GM18508 (cell line): ENCODE data around the gene TAOK3.
"Not testable (repeated sequence)": the region's sequence is repeated elsewhere in the genome, so short reads cannot be mapped to it uniquely, and the experiment has no call there.

Source experiments
- ATAC-seq: cut with Tn5 transposase; IDR thresholded peaks from one replicate; pipeline ENCODE4 v1.9.1; 2021; ENCODE audit warnings: moderate number of reproducible peaks; ENCODE audit not compliant: insufficient read depth, unreplicated experiment

The TAOK3 gene

DNA sequence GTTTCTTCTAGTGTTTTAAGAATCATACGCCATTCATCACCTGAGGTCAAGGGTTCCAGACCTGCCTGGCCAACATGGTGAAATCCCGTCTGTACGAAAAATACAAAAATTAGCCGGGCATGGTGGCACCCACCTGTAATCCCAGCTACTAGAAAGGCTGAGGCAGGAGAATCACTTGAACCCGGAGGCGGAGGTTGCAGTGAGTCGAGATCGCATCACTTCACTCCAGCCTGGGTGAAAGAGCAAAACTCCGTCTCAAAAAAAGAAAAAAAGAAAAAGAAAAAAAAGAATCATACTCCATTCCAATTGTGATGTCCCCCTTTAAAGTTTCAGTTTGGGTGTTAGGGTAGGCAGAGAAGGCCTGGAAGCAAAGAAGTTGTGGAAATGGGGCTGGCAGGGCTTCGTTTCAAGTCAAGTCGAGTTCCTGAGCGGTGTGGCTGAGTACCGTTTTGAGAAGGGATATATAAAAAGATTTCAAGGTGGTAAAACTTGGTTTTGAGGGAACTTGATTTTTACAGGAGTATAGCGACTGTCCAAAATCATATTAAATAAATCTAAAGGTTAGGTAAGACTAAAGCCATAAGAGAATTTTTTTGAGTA, 1.5 kb upstream of the TAOK3 start:
- no peak for ATAC-seq

DNA sequence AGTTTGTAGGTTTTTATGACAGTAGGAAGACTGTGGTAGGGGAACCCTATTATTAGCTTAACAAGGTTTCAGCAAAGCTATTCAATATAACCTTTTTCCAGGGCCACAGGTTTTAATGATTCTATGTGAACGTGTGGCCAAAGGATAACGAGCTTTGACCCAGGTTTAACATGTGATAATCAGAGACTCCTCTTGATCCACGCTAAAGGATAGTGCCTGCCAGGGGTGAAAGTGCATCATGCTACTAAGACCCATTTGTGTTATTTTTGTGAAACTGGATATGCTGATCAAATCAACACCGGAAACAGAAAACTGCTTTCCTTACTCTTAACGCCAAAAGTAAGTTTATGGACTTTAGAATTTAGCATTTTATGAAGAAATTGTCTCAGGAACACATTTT, 909 bp upstream of the TAOK3 start:
- ATAC-seq, result no peak

DNA sequence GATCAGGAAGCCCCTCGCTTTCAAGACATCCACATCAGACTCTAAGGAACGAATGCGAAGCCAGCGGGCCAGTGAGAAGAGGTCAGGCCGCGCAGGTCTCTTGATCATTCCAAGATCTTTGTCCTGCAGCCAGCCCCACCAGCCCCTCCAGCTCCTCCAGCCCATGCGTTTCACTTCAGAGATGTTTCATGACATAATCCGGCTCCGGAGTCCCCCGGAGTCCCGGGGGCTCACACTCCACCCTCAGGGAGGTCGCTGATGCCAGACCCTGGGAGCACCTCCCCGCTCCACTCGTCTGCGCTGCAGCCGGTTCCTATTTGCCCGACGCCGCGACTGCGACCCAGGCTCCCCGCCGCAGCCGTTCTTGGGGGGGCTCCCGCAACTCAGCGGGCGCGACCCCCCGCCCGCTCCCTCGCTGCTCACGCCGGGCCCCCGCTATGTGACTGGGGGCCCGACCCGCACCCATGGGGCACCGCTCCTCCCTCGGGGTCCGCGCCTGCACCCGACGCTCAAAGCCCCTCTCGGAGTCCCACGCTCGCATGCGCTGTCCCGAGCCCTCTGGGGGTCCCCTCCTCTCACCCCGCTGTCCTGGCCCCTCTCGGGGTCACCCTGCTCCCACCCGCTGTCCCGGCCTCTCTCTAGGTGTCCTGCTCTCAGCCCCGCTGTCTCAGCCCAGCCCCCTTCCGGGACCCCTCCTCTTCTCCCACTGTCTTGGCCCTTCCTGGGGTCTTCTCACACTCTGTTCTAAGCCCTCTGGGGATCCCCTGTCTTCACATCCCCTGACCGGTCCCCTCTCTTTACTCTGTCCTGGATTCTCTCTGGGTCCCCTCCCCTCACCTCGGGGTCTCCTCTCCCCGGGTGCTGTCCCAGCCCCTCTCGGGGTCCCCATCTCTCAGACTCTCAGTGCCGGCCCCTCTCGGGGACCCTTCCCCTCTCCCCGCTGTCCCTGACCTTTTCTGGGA, 1.1 kb downstream of the TAOK3 start:
- ATAC-seq, result no peak

- no peak for ATAC-seq
Measured at GRCh38 chr12:118370601-118371000, 2.1 kb downstream of the TAOK3 start.

DNA sequence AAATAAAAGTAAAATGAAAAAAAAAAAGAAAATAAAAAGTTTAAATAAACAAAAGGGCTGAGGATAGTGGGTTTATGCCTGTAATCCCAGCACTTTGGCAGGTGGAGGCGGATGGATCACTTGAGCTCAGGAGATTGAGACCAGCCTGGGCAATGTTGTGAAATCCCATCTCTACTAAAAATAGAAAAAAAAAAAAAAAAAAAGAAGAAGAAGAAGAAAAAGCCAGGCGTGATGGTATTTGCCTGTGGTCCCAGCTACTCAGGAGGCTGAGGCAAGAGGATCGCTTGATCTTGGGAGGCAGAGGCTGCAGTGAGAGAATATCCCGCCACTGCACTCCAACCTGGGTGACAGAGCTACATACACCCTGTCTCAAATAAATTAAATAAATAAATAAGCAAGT, 3.9 kb downstream of the TAOK3 start:
- ATAC-seq, result no peak

- ATAC-seq, result no peak
Measured at GRCh38 chr12:118361889-118362288, 10.8 kb downstream of the TAOK3 start.

DNA sequence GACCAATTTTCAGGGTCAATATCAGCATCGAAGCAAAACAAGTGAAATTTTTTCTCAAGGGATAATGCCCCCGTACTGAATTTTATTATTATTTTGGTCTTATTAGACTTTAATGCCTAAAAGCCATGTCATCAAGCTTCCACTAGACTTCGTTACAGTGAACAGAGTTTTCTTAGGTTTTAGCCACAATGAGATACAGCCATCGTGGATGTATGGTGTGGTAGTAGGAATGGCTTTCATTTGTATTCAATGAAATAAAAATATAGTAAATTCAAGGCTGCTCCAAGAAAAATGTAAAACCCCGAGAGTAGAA, 11.7 kb downstream of the TAOK3 start:
- ATAC-seq, result no peak

- ATAC-seq, result no peak
Measured at GRCh38 chr12:118359541-118359915, 13.2 kb downstream of the TAOK3 start.

GRCh38 chr12:118358612-118359540, 13.8 kb downstream of the TAOK3 start:
- ATAC-seq, result no peak

DNA sequence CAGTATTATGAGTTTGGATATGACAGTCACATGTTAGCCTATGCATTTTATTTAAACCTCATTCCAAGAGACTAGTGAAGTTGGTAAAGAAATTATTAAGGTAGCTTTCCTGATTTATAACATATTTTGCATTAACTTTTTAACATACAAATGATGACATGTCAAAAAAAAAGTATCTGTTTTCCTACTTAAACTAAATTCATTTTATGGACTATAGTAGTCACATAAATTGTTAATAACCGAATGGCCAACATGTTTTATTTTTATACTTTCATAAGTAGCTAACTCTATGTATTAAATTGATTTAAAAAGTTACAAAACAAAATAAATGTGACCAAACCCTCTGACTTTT, 14.7 kb downstream of the TAOK3 start:
- no peak for ATAC-seq

DNA sequence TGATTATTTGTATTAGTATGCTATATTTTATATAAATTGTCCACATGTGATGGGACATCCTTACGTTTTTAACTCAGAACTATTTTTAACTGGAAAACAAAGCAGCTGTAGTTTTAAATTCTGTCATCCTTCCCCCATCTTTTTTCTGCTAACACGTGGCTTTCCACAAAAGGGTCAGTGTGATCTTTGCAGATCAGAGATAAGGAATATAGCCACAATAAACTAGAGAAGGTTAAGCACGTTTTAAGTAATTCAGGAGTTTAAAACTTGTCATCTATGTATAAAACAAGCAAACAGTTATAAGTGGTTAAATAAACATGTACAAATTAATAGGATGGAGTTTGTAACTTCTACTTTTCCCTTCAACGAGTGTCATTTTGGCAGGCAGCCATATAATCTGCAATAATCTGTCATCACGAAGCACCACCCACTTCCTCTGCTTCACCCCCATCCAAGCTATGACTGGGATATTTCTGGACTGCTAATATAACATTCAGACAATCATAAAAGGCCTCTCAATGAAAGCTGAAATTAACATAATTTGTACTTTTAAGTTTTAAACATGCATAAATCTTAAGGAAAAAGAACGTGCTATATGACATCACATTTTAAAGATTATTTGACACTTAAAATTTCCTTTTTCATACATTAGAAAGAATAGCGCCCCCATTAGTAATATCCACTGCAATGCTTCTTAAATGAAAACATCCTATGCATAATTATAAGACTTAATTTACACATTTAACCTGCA, 15.3 kb downstream of the TAOK3 start:
- no peak for ATAC-seq

DNA sequence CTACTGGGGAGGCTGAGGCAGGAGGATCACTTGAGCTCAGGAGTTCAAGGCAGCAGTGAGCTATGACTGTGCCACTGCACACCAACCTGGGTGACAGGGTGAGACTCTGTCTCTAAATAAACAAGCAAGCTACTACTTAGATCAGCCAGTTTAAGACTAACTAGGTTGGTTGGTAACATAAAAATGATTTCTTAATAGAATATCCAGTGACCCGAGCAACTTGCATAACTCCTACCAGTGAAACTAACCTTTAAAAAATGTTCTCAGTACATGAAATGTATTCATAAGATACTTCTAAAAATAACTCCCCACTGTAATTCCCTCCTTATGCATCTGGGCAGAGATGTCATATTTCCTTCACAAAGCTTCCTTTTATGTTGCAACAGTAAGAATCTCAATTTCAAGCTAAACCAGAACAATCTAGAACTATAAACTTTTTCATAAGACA, 15.9 kb downstream of the TAOK3 start:
- ATAC-seq, result no peak

DNA sequence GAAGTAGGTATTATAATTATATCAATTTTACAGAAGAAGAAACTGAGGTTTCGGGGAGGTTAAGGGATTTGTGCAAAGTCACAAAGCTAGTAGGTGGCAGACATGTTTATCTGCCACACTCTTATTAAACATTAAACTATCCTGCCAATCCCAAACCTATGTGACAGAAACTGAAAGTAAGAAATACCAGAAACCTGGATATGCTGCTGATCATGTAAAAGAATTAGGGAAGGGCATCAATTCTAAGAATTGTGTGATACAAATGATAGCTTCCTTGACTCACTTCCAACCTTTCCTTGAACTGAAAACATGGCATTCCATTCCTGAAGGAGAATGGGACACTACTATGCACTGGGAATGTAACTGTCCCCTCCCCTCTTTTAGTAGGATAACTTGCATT, 16.9 kb downstream of the TAOK3 start:
- no peak for ATAC-seq

DNA sequence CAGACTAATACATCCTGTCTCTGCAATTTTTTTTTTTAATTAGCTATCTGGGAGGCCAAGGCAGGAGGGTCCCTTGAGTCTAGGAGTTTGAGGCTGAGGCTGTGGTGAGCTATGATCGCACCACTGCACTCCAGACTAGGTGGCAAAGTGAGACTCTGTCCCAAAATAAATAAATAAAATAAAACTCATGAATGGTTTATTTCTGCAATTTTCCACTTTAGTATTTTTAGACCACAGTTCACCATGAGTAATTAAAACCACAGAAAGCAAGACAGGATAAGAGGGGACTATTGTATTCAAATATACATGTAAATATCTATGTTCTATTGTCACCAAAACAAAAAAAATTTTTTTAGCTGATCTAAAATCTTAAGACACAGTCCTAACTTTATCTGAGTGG, 17.8 kb downstream of the TAOK3 start:
- ATAC-seq, result no peak

GRCh38 chr12:118354503-118354902, 18.2 kb downstream of the TAOK3 start:
- ATAC-seq, result not testable (repeated sequence)

DNA sequence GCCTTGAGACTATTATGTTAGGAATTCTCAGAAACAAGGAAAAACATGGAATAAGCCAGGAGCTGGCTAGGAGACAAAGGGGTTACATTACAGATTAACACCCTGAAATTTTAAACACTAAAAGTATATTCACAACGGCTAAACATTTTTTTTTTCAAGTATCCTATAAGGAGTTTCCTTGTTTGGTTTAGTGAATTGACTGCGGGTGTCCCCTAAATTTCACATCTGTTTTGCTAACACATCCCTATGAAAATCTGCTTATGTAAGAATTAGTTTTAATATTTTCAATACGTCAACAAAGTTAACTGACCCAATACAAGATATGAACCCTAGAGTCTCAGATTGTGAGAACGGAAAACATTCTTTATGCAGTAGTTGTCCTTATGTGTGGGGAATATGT, 19.0 kb downstream of the TAOK3 start:
- ATAC-seq, result no peak

DNA sequence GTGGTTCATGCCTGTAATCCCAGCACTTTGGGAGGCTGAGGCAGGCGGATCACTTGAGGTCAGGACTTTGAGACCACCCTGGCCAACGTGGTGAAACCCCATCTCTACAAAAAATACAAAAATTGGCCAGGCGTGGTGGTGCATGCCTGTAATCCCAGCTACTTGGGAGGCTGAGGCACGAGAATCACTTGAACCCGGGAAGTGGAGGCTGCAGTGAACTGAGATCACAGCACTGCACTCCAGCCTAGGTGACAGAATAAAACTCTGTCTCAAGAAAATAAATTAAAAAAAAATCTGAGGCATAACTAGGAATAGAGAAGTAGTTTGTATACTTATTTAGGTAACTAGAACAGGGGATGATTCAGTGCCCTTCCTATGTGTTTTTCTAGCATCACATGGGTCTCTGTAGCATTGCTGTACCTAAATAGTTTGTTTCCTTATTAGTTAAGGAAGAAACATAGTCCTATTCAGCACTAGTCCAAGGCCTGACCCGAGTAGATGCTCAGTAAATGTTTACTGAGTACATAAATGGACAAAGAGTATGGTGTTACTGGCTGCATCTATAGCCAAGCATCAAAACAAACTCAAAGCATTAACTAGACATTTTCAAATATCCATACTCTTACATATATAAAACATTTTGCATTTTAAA, 21.7 kb downstream of the TAOK3 start:
- no peak for ATAC-seq

GRCh38 chr12:118347916-118348315, 24.8 kb downstream of the TAOK3 start:
- no peak for ATAC-seq

DNA sequence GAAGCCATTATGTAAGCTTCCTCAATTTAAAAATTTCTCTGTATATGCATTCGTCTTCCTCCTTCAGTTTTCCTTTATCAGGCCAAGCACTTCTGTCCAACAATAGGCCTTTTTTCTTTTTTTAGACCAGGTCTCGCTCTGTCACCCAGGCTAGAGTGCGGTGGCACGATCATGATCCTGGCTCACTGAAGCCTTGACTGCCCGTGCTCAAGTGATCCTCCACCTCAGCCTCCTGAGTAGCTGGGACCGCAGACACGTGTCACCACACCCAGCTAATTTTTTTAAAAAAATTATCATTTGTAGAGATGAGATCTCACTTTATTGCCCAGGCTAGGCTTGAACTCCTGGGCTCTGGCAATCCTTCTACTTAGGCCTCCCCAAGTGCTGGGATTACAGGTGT, 25.8 kb downstream of the TAOK3 start:
- ATAC-seq, result no peak

DNA sequence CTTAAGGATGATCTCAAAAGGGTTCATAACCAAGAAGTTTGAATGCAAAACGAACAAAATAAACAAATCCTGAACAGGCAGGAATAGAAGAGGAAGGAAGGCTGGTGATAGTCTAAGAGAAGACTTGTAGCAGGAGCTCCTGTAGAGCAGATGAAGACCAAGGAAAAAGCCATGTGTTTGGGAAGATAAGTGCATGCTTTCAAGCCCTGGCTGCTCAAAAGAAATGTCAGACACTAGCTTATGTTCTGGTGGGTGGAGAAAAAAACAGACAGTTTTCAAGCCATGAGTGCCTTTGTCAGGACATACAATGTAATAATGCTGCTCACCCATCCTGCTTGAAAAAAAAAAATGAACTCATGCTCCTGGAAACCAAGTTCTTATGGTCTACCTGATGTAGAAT, 27.4 kb downstream of the TAOK3 start:
- no peak for ATAC-seq
